ENCODE results near the gene SCUBE3.

- TF ChIP-seq, protein P1, sequence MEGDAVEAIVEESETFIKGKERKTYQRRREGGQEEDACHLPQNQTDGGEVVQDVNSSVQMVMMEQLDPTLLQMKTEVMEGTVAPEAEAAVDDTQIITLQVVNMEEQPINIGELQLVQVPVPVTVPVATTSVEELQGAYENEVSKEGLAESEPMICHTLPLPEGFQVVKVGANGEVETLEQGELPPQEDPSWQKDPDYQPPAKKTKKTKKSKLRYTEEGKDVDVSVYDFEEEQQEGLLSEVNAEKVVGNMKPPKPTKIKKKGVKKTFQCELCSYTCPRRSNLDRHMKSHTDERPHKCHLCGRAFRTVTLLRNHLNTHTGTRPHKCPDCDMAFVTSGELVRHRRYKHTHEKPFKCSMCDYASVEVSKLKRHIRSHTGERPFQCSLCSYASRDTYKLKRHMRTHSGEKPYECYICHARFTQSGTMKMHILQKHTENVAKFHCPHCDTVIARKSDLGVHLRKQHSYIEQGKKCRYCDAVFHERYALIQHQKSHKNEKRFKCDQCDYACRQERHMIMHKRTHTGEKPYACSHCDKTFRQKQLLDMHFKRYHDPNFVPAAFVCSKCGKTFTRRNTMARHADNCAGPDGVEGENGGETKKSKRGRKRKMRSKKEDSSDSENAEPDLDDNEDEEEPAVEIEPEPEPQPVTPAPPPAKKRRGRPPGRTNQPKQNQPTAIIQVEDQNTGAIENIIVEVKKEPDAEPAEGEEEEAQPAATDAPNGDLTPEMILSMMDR (IDR thresholded peaks at IDR 0.05) = no peak
- no peak for TF ChIP-seq EZH2 (IDR thresholded peaks at IDR 0.05; ENCODE audit: borderline replicate concordance, insufficient read depth, low read depth, low read length, poor library complexity, severe bottlenecking)
Observed at GRCh38 chr6:35273822-35274559, 60.2 kb downstream of the SCUBE3 start.

All from B cell (primary cell).